C4-2B (cell line): Measurements from ENCODE around the gene MGME1.

Source experiments
- CTCF ChIP-seq: fragments of 450-650 bp; conservative IDR thresholded peaks from 2 replicates; pipeline ENCODE4 v1.5.1; 2017; ENCODE audit warnings: mild to moderate bottlenecking
- ZFX ChIP-seq: fragments of 450-650 bp; IDR thresholded peaks from 2 replicates; pipeline ENCODE4 v1.6.1; 2017

- TF ChIP-seq CTCF = no peak
- TF ChIP-seq ZFX = no peak
Observed at GRCh38 chr20:17992847-17993513, 24.2 kb downstream of the MGME1 start.
